Kidney epithelial cell (primary cell): ENCODE measurements around the gene SLC35B4. TPM values are rescaled to one million over a fixed set of nuclear protein-coding genes. Genes with fewer than 3 reads are reported as not detected.

ENCODE experiments used
- DNase-seq: peaks from one replicate; pipeline ENCODE4 v3.0.0-alpha.2; 2010; ENCODE audit warnings: low read depth
- H3K27me3 ChIP-seq: 2 replicates; pipeline ENCODE4 v1.6.0; 2011; ENCODE audit warnings: low read length; ENCODE audit not compliant: control insufficient read depth, insufficient read depth
- H3K36me3 ChIP-seq: 2 replicates; pipeline ENCODE4 v1.5.1; 2011; ENCODE audit warnings: low read length; ENCODE audit not compliant: control insufficient read depth, insufficient read depth
- H3K4me3 ChIP-seq: 2 replicates; pipeline ENCODE4 v1.5.1; 2011; ENCODE audit warnings: low read depth, mild to moderate bottlenecking, control low read depth, low read length
- total RNA-seq: library from RNA; depleted of rRNA; stranded (reverse); fragments of >200 nt; gene quantifications from 2 replicates; pipeline ENCODE4 v1.2.3, GENCODE V29; 2015
- TF ChIP-seq, protein P1 (sequence below): IDR thresholded peaks from 2 replicates; pipeline ENCODE4 v1.5.1; 2011; ENCODE audit warnings: mild to moderate bottlenecking, moderate library complexity, low read length, control low read depth, inconsistent platforms; ENCODE audit not compliant: insufficient read depth, poor library complexity, severe bottlenecking

Gene SLC35B4, protein sequence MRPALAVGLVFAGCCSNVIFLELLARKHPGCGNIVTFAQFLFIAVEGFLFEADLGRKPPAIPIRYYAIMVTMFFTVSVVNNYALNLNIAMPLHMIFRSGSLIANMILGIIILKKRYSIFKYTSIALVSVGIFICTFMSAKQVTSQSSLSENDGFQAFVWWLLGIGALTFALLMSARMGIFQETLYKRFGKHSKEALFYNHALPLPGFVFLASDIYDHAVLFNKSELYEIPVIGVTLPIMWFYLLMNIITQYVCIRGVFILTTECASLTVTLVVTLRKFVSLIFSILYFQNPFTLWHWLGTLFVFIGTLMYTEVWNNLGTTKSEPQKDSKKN
- total RNA-seq = 10.6 and 14.1 TPM in 2 replicates

DNA sequence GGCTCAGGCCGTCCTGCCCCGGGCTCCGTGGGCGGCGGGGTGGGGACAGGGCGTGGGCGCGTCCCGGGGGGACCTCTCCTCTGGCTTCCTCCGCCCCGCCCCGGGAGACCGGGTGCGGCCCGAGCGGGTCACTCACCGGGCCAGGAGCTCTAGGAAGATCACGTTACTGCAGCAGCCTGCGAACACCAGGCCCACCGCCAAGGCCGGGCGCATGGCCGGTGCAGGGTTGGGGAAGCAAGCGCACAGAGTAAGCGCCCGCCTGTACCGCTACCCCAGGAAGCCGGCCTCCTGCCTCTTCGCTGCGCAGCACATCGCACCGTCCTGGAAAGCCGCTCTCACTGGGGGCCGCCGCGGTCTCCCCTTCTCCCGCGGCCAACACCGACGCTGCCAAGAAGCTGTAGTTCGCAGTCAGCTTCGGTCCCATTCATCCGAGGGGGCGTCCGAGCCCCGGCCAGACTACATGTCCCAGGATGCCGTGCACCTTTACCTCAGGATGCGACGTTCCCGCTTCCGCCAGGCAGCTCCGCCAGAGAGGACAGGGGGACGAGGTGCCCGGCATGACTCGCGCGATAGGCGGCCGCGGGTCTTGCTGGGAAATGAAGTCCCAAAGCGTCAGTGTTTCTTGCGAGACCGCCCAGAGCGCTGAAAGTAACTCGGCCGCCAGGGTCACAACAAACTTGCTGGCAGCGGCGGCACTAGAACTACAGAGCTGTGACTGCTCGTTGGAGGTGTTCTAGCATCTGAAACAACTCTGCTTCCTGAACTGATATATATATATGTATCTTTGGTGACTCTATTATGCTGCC lies at the start of gene SLC35B4:
Gene SLC35B4 (minus strand): TSS at position 392 of the 806 bp plus-strand sequence. CDS start 179 bp downstream, at position 213.
- peak; percentile 93 for DNase-seq
- TF ChIP-seq, protein P1, sequence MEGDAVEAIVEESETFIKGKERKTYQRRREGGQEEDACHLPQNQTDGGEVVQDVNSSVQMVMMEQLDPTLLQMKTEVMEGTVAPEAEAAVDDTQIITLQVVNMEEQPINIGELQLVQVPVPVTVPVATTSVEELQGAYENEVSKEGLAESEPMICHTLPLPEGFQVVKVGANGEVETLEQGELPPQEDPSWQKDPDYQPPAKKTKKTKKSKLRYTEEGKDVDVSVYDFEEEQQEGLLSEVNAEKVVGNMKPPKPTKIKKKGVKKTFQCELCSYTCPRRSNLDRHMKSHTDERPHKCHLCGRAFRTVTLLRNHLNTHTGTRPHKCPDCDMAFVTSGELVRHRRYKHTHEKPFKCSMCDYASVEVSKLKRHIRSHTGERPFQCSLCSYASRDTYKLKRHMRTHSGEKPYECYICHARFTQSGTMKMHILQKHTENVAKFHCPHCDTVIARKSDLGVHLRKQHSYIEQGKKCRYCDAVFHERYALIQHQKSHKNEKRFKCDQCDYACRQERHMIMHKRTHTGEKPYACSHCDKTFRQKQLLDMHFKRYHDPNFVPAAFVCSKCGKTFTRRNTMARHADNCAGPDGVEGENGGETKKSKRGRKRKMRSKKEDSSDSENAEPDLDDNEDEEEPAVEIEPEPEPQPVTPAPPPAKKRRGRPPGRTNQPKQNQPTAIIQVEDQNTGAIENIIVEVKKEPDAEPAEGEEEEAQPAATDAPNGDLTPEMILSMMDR = peak; percentile 17
- no peaks in the 10 kb centered on the region for H3K27me3 ChIP-seq
- peak within 1 kb of the TSS; percentile 56 for H3K4me3 ChIP-seq
- no peaks in the 10 kb centered on the region for H3K36me3 ChIP-seq

DNA sequence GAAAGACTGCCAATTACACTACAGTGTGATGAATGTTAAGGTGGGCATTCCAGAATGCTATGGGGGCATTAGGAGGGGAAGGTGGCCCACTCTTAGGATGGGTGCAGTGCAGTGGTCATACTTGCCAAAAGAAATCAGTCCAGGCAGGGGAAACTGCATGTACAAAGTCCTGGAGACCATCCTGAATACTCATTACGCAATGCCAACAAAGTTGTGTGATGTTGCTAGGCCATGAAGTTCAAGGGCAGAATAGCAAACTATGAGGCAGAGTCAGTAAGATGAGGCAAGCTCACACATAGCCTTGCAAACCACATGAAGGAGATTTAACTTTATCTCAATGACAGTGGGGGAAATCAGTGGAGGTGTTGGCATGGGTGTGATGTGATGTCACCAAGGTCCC lies 49.8 kb upstream of the SLC35B4 start:
- Histone ChIP-seq H3K27me3 (no peaks in the 10 kb centered on the region), H3K4me3 (no peak overlapping the region), H3K36me3 (no peaks in the 10 kb centered on the region)
- DNase-seq = no peak
- TF ChIP-seq, protein P1 = no peak

DNA sequence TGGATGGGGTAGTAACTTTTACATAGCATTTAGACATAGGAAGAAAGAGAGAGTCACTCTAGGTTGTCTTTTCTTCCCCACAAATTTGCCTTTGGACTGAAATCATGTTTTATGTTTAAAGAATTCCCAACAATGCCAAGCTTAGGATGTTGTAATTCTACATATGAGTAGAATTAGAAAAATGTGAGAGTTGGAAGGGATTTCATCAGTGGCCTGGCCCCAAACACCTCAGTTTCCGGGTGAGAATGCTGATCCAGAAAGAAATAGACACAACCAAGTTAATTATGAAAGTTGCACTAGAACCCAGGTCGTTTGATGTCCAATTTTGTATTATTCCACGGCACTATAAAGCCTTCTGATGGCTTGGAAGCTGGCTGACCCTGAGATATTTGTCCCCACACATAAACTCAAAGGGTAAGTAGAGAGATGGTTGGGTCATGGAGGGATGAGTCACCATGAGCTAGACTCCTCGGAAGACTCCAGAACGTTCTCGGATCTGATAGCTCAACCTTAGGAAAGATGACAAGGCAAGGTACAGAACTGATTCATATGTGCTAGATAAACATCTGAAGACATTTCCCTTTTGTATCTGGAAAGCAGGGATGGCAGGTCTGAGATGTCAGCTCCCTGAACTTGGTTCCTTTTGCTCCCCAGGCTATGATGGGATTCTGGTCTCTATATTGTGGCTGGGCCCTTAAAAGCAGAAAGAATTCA lies 48.8 kb upstream of the SLC35B4 start:
- no peak overlapping the region for H3K4me3 ChIP-seq
- TF ChIP-seq, protein P1 = no peak
- no peaks in the 10 kb centered on the region for H3K27me3 ChIP-seq
- H3K36me3 ChIP-seq = no peaks in the 10 kb centered on the region
- DNase-seq = no peak

DNA sequence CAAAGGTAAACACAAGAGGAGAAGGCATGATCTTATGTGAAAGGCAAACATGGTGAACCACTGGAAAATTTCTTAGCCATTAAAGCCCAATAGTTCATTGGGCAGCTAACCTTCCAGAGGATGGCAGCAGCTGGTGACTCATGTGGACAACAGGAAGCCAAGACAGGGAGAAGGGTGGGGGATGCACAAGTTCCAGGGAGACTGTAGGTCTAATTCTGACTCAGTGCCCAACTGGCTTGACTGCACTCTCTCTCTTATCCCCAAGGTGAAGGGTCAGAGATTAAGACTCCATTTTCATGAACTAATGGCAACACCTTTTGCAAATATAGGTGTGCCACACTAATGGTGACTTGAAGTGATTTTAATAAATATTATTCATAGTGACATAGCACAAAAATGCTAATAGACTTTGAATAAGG lies 47.9 kb upstream of the SLC35B4 start:
- H3K36me3 ChIP-seq = no peaks in the 10 kb centered on the region
- TF ChIP-seq, protein P1 = no peak
- no peaks in the 10 kb centered on the region for H3K27me3 ChIP-seq
- H3K4me3 ChIP-seq = no peak overlapping the region
- DNase-seq = peak; percentile 41

DNA sequence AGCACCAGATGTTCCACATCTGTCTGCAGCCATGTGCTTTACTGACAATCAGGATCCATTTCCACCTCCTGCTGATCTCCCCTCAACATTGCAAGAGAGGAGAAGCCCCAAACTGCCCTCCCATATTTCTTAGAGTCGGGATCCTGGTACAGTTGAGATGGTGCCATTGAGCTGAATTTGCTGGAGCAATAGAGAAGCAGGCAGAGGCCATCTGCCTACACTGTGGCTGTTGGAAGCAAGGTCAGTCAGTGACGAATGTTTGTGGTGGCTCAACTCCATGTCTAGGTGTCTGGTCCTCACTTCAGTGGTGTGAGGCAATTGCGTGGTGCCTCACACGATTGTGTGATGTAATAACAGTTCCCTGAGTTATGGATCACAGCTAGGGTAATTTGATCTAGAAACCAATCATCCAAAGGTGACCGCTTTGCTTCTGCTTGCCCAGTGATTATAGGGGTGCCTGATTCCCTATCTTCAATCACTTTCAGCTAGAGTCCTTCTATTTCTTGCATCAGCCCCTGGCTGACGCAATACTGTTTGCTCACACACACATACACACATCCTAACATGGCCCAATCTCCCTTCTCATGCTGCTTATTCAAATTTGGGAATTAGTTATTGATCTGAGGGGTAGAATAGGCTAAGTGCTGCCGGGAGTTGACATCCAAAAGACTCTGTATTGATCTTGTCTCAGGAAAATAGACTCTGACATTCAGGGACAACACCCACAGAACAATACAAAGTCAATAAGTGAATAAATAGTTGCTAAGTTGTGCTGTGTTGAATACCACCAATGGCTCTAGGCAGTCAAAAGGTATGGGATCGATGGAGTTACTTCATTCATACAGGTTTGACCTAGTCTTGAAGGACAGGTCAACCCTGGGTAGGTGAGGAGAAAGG lies 46.1 kb upstream of the SLC35B4 start:
- Histone ChIP-seq H3K4me3 (no peak overlapping the region), H3K36me3 (no peaks in the 10 kb centered on the region), H3K27me3 (no peaks in the 10 kb centered on the region)
- TF ChIP-seq, protein P1 = no peak
- DNase-seq = no peak
